Heart left ventricle (tissue), 16 donors: Measurements from ENCODE around the gene KITLG. TPM values are rescaled to one million over a fixed set of nuclear protein-coding genes. Genes with fewer than 3 reads are reported as not detected.
A peak's percentile ranks its signal among the peaks of the same experiment; 100 is the strongest.

ENCODE experiments used
- ATAC-seq, 4 donors: fragments of 200-7000 bp; cut with Tn5 transposase; one replicate each; pipeline ENCODE4 v1.9.1; 2020 to 2022; ENCODE audit warnings: moderate library complexity in 4 of 4, mild to moderate bottlenecking in 3 of 4, moderate number of reproducible peaks in 1 of 4
- DNase-seq, 5 donors: peaks; one replicate each; pipeline ENCODE4 v3.0.0-alpha.2; 2020
- H3K27ac ChIP-seq, 12 donors: fragments of 200-600 bp; sonication (generic) in 4 of 12; one replicate each; pipeline versions ENCODE4 v1.5.0 to v1.8.0; 2016 to 2022; ENCODE audit warnings: mild to moderate bottlenecking in 2 of 12
- H3K27me3 ChIP-seq, 9 donors: fragments of 200-600 bp; sonication (generic) in 2 of 9; one replicate each; pipeline versions ENCODE4 v1.5.1 to v1.8.0; 2016 to 2022; ENCODE audit warnings: mild to moderate bottlenecking in 3 of 9
- H3K36me3 ChIP-seq, 9 donors: fragments of 200-600 bp; sonication (generic) in 2 of 9; one replicate each; pipeline versions ENCODE4 v1.5.0 to v1.8.0; 2018 to 2022; ENCODE audit warnings: mild to moderate bottlenecking in 2 of 9
- H3K4me1 ChIP-seq, 12 donors: fragments of 200-600 bp; sonication (generic) in 4 of 12; one replicate each; pipeline versions ENCODE4 v1.5.0 to v1.8.0; 2016 to 2022; ENCODE audit warnings: mild to moderate bottlenecking in 3 of 12
- H3K4me3 ChIP-seq, 12 donors: fragments of 200-600 bp; sonication (generic) in 4 of 12; one replicate each; pipeline versions ENCODE4 v1.5.0 to v1.8.0; 2017 to 2022; ENCODE audit warnings: mild to moderate bottlenecking in 9 of 12, moderate library complexity in 4 of 12
- H3K9me3 ChIP-seq, 12 donors: fragments of 200-600 bp; sonication (generic) in 4 of 12; one replicate each; pipeline versions ENCODE4 v1.5.0 to v1.8.0; 2016 to 2022; ENCODE audit warnings: mild to moderate bottlenecking in 1 of 12
- POLR2A ChIP-seq, 2 donors: fragments of 450-650 bp; IDR thresholded peaks; one replicate each; pipeline ENCODE4 v1.6.1; 2017; ENCODE audit warnings: antibody characterized with exemption in 2 of 2, mild to moderate bottlenecking in 2 of 2, moderate library complexity in 2 of 2
- WGBS, 4 donors: extraction: QIAGEN DNeasy Blood & Tissue Kit in 2 of 4; methylation state at CpG; one replicate each; pipeline versions ENCODE4 v1.1.5 to v1.1.7; 2013 to 2018; 5-methylcytosine and 5-hydroxymethylcytosine counted together
- intact Hi-C, 10 donors: fragments of 100-400 bp; cut with DNase I; formaldehyde crosslinking; loops; one replicate each; pipeline versions ENCODE4 v1.11.1 to v1.14.2; 2022
- polyA plus RNA-seq, 2 donors: library from polyadenylated mRNA; stranded (reverse); fragments of 200-250 nt; gene quantifications; one replicate each; pipeline ENCODE4 v1.2.3, GENCODE V29; 2013
- total RNA-seq, 9 donors: library from RNA; depleted of rRNA in 2 of 9; stranded (reverse); fragments of >200 nt in 2 of 9; fragmentation: NEBNext Ultra II Directional in 3 of 9; extraction: Animal tissue kit (Norgen Biotek cat#: 25700) in 3 of 9; gene quantifications; one replicate each; pipeline versions ENCODE4 v1.1.0 to v1.2.4, GENCODE V29; 2016 to 2023
- TF ChIP-seq, protein P1 (sequence below), 12 donors: fragments of 200-600 bp; sonication (generic) in 4 of 12; IDR thresholded peaks; one replicate each; pipeline versions ENCODE4 v1.5.0 to v1.8.0; 2018 to 2022; ENCODE audit warnings: antibody characterized with exemption in 12 of 12, mild to moderate bottlenecking in 5 of 12
- donor health status: ischemic (EF 13 %, LVEDD 7.1; RV severe dilation, severe dysfunction).
- donor health status: healthy with polysubstance abuse.
- donor health status: DM: no; HTN: yes; CAD: no.
- donor health status: DM: no; HTN: no; CAD: no.
- donor health status: ischemic (EF 25% LVEDD 6.9; RV normal size, moderate dysfunction).
- donor health status: ischemic (EF 25% LVEDD 5.7; RV mildly dilated, moderate dysfunction).
- donor health status: healthy.
- donor health status: DM: yes; HTN: yes; CAD: no.
- donor health status: ischemic (EF 35%, LVEDD 5.7; RV mildly dilated, moderate dysfunction).
- donor health status: nonischemic (EF 11% LVEDD 7.7; RV severe dilation, severe dysfunction).
- donor health status: DM: yes; HTN: yes; CAD: no.
- donor health status: PGD.
- donor health status: ischemic (EF 29% LVEDD 5.4; RV normal size, mild dysfunction).
- donor health status: nonischemic (EF 23%, LVEDD 6.1; RV moderate dilation, normal function).

Gene KITLG
- total and polyA plus RNA-seq, 11 donors: 3.1 to 15.3 (median 9.3) TPM

DNA sequence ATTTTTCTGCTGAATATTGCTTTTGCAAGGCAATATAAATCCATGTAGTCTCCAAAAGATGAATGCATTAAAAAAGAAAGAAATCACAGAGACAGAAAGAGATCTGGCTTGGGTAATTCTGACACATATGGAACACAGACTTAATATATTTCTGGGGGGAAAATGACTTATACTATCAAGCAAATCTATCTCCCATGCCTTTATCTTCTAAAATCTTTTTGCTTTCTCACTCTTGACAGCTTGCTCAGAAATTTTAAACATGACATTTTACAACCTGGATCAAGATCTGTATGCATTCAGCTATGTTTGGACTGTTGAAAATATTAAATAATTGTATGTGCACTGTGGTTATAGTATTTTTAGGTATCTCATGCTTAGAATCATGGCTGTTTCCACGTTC, 73.0 kb downstream of the KITLG start:
- Histone ChIP-seq H3K27ac (no peak overlapping the region), H3K9me3 (no peaks in the 10 kb centered on the region), H3K4me3 (no peak overlapping the region), H3K27me3 (no peaks in the 10 kb centered on the region), H3K36me3 (peaks cover 0 to 53% (median 7%) of the 10 kb centered on the region in 9 donors), H3K4me1 (peaks cover 0 to 2% (median 0%) of the 10 kb centered on the region in 12 donors)
- intact Hi-C loops: no loop called here
- no peak for ATAC-seq
- TF ChIP-seq, protein P1, sequence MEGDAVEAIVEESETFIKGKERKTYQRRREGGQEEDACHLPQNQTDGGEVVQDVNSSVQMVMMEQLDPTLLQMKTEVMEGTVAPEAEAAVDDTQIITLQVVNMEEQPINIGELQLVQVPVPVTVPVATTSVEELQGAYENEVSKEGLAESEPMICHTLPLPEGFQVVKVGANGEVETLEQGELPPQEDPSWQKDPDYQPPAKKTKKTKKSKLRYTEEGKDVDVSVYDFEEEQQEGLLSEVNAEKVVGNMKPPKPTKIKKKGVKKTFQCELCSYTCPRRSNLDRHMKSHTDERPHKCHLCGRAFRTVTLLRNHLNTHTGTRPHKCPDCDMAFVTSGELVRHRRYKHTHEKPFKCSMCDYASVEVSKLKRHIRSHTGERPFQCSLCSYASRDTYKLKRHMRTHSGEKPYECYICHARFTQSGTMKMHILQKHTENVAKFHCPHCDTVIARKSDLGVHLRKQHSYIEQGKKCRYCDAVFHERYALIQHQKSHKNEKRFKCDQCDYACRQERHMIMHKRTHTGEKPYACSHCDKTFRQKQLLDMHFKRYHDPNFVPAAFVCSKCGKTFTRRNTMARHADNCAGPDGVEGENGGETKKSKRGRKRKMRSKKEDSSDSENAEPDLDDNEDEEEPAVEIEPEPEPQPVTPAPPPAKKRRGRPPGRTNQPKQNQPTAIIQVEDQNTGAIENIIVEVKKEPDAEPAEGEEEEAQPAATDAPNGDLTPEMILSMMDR (IDR thresholded peaks at IDR 0.05): no peak
- no peak for TF ChIP-seq POLR2A (IDR thresholded peaks at IDR 0.05)
- no peak for DNase-seq
- 50 to 74% (median 61%) methylated on average over 1 of the region's 1 CpG for WGBS, 4 donors

DNA sequence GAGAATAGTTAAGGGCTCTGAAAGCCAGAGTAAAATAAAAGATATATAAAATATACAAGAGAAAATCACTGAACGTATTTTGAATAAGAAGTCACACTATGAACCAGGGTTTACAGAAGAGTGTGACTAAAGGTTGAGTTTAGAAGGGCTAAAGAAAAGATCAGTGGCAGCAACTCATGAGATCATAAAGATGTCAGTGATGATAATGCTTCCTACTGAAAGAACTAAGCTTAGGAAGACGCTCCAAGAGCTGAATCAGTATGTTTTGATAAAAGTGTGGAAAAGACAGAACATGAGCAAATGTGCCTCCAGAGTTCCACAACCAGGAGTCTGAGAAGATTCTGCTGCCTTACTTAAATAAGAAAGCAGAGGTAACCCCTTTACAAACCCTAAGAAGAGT, 74.6 kb downstream of the KITLG start:
- TF ChIP-seq POLR2A (IDR thresholded peaks at IDR 0.05): no peak
- Histone ChIP-seq H3K27ac (no peak overlapping the region), H3K36me3 (peaks cover 0 to 53% (median 7%) of the 10 kb centered on the region in 9 donors), H3K4me3 (no peak overlapping the region), H3K27me3 (no peaks in the 10 kb centered on the region), H3K4me1 (no peaks in the 10 kb centered on the region), H3K9me3 (no peaks in the 10 kb centered on the region)
- 95 to 97% (median 96%) methylated on average over 2 of the region's 2 CpGs for WGBS, 4 donors
- no peak for DNase-seq
- no peak for ATAC-seq
- intact Hi-C loops: no loop called here

DNA sequence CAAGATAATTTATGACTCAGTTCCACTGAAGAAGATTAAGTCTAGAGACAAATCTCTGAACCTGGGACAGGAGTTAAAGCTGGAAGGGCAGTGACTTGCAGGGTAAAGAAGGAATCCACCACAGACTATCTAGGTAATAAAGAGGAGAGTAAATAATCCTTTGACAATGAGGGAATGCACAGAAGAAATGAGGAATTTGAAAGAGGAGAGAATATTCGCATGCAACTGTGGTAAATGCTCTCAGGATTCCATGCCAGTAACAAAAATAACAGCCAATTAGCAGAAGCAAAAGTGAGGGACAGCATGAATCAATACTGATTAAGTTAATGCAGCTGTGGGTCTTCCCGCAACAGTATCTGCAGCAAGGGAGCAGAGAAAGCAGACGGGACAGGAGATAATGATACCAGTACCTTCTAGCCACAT, 77.0 kb downstream of the KITLG start:
- H3K27ac ChIP-seq: no peak overlapping the region
- no peak for DNase-seq
- TF ChIP-seq, protein P1 (IDR thresholded peaks at IDR 0.05): no peak
- TF ChIP-seq POLR2A (IDR thresholded peaks at IDR 0.05): no peak
- intact Hi-C loops: no loop called here
- H3K36me3 ChIP-seq: peaks cover 0 to 47% (median 7%) of the 10 kb centered on the region in 9 donors
- H3K9me3 ChIP-seq: no peaks in the 10 kb centered on the region
- no peaks in the 10 kb centered on the region for H3K4me1 ChIP-seq
- WGBS, 4 donors: 85 to 93% (median 89%) methylated on average over 3 of the region's 3 CpGs
- ATAC-seq: no peak
- H3K27me3 ChIP-seq: no peaks in the 10 kb centered on the region
- no peak overlapping the region for H3K4me3 ChIP-seq

DNA sequence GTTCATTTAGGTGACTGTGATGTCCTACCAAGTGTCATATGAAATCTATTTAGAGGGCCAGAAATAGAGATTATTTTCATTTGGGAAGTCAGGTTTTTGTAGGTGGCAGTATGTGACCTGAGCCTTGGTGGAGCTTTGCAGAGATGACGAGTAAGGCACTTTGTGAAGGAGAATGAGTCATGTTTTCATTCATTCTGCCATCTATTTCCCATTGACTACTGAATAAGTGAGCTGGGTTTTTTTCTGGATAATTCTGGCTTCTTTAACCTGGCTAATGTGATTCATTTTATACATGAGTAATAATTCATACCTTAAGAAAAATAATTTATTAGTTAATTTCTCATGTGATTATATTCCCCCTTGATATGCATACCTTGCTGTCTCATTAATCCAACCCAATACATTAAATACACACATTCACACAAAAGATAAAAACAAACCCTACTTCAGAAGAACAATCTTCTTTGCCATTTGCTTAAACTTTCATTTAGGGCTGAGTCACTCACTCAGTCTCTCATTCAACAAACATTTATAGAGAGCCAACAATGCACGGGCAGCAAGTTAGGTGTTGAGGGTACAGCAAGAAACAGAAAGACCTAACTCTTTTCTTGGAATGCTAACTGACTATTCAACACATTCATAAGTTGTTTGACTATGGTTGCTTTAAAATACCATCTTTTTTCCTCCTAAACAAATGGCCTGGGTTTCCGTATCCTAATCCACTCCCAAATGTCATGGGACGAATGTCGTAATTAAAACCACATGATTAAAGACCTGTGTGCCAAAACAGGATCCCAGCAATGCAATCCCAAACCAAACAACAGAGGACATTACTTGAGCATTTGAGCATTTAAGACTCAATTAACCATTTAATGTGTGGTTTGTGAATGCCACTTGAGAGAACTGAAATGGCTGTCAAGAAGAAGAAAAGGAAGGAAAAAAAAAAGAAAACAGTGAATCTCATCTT, 78.0 kb downstream of the KITLG start:
- no peak for DNase-seq
- Histone ChIP-seq H3K4me3 (no peak overlapping the region), H3K36me3 (peaks cover 0 to 41% (median 7%) of the 10 kb centered on the region in 9 donors), H3K27me3 (no peaks in the 10 kb centered on the region), H3K4me1 (no peaks in the 10 kb centered on the region), H3K9me3 (no peaks in the 10 kb centered on the region), H3K27ac (no peak overlapping the region)
- peak in 1 of 4 donors; percentile 54 for ATAC-seq
- intact Hi-C loops: no loop called here
- TF ChIP-seq POLR2A (IDR thresholded peaks at IDR 0.05): no peak
- TF ChIP-seq, protein P1 (IDR thresholded peaks at IDR 0.05): no peak
- WGBS, 4 donors: 79 to 85% (median 81%) methylated on average over 5 of the region's 5 CpGs
